IMR-90 (cell line): ENCODE results near the gene MRPS5. TPM values are rescaled to one million over a fixed set of nuclear protein-coding genes. Genes with fewer than 3 reads are reported as not detected.

Experiments used
- ATAC-seq: fragments of 200-7000 bp; cut with Tn5 transposase; 2 replicates; pipeline ENCODE4 v1.9.1; 2020; ENCODE audit warnings: low read depth, mild to moderate bottlenecking, moderate library complexity
- BruUV-seq: library from RNA; stranded (reverse); fragments of 400-500 nt; replicated peaks from 2 replicates; lab custom pipeline; 2021; lab: Mats Ljungman, UMichigan
- CTCF ChIA-PET: fragments of 300-600 bp; formaldehyde crosslinking; extraction: SDS; loops from one replicate; lab custom pipeline; 2021; ENCODE audit warnings: antibody characterized with exemption; lab: Yijun Ruan, JAX
- POLR2A ChIA-PET: fragments of 300-600 bp; sonication (Branson Sonifier 250); formaldehyde crosslinking; loops from one replicate; lab custom pipeline; 2022; ENCODE audit warnings: antibody characterized with exemption; ENCODE audit not compliant: unreplicated experiment; lab: Charles Lee
- DNase-seq: peaks from one replicate; pipeline ENCODE4 v3.0.0; 2013
- H2AFZ ChIP-seq: replicated peaks from 2 replicates; pipeline ENCODE3; 2013; ENCODE audit warnings: low read length, mild to moderate bottlenecking; ENCODE audit not compliant: poor library complexity
- H2AK5ac ChIP-seq: 2 replicates; pipeline ENCODE4 v1.6.1; 2013; ENCODE audit warnings: low read depth, low read length, inconsistent platforms
- H2AK9ac ChIP-seq: replicated peaks from 2 replicates; pipeline ENCODE3; 2013; ENCODE audit warnings: mild to moderate bottlenecking, low read depth, low read length, moderate library complexity; ENCODE audit not compliant: poor library complexity
- H2BK120ac ChIP-seq: 2 replicates; pipeline ENCODE4 v1.6.1; 2013; ENCODE audit warnings: low read depth, low read length, inconsistent platforms
- H2BK15ac ChIP-seq: 3 replicates; pipeline ENCODE4 v1.6.1; 2013; ENCODE audit warnings: low read depth, low read length, inconsistent platforms
- H2BK20ac ChIP-seq: 2 replicates; pipeline ENCODE4 v1.6.1; 2013; ENCODE audit warnings: low read depth, mild to moderate bottlenecking, inconsistent platforms, low read length, moderate library complexity
- H2BK5ac ChIP-seq: 2 replicates; pipeline ENCODE4 v1.6.1; 2013; ENCODE audit warnings: mild to moderate bottlenecking, low read depth, low read length, inconsistent platforms; ENCODE audit not compliant: poor library complexity, severe bottlenecking
- H3K14ac ChIP-seq: replicated peaks from 2 replicates; pipeline ENCODE4 v1.6.1; 2013; ENCODE audit warnings: low read depth, low read length, inconsistent platforms
- H3K18ac ChIP-seq: 2 replicates; pipeline ENCODE4 v1.6.1; 2013; ENCODE audit warnings: low read depth, low read length, control low read depth
- H3K23ac ChIP-seq: 2 replicates; pipeline ENCODE4 v1.6.1; 2013; ENCODE audit warnings: low read depth, low read length, inconsistent platforms
- H3K27ac ChIP-seq: 2 replicates; pipeline ENCODE4 v1.5.1; 2013; ENCODE audit warnings: mild to moderate bottlenecking, control low read depth, low read length; ENCODE audit not compliant: insufficient read depth
- H3K27me3 ChIP-seq: 2 replicates; pipeline ENCODE4 v1.6.1; 2013; ENCODE audit warnings: low read length; ENCODE audit not compliant: control insufficient read depth, insufficient read depth
- H3K36me3 ChIP-seq: 2 replicates; pipeline ENCODE4 v1.6.1; 2013; ENCODE audit warnings: low read length, mixed read lengths; ENCODE audit not compliant: control insufficient read depth, insufficient read depth
- H3K4ac ChIP-seq: 2 replicates; pipeline ENCODE4 v1.6.1; 2013; ENCODE audit warnings: low read depth, low read length, inconsistent platforms
- H3K4me1 ChIP-seq: 2 replicates; pipeline ENCODE4 v1.6.1; 2013; ENCODE audit warnings: low read length, mixed read lengths; ENCODE audit not compliant: control insufficient read depth, insufficient read depth
- H3K4me2 ChIP-seq: 2 replicates; pipeline ENCODE4 v1.6.1; 2013; ENCODE audit warnings: low read depth, mild to moderate bottlenecking, control low read depth, low read length, moderate library complexity
- H3K4me3 ChIP-seq: 2 replicates; pipeline ENCODE4 v1.5.1; 2013; ENCODE audit warnings: low read depth, mild to moderate bottlenecking, control low read depth, low read length, moderate library complexity; ENCODE audit not compliant: insufficient read depth
- H3K56ac ChIP-seq: 2 replicates; pipeline ENCODE4 v1.6.1; 2013; ENCODE audit warnings: low read length, inconsistent platforms; ENCODE audit not compliant: insufficient read depth; ENCODE audit errors: extremely low read depth
- H3K79me1 ChIP-seq, 2 experiments: 2 replicates each; pipeline ENCODE4 v1.6.1; 2013; ENCODE audit warnings: low read length in 2 of 2, inconsistent platforms in 1 of 2, low read depth in 1 of 2
- H3K9ac ChIP-seq: 2 replicates; pipeline ENCODE4 v1.6.1; 2013; ENCODE audit warnings: low read depth, low read length, control low read depth
- H3K9me1 ChIP-seq: 2 replicates; pipeline ENCODE4 v1.6.1; 2013; ENCODE audit warnings: low read length, inconsistent platforms; ENCODE audit not compliant: insufficient read depth
- H3K9me3 ChIP-seq: 2 replicates; pipeline ENCODE4 v1.6.1; 2013; ENCODE audit warnings: low read length; ENCODE audit not compliant: control insufficient read depth, insufficient read depth
- H4K20me1 ChIP-seq: 2 replicates; pipeline ENCODE4 v1.6.1; 2013; ENCODE audit warnings: low read length, inconsistent platforms; ENCODE audit not compliant: insufficient read depth
- H4K5ac ChIP-seq: 2 replicates; pipeline ENCODE4 v1.6.1; 2013; ENCODE audit warnings: mild to moderate bottlenecking, low read depth, low read length, control low read depth
- H4K8ac ChIP-seq, 2 experiments: 2 replicates each; pipeline ENCODE4 v1.6.1; 2013; ENCODE audit warnings: low read depth in 2 of 2, low read length in 2 of 2, control low read depth in 1 of 2, inconsistent platforms in 1 of 2
- H4K91ac ChIP-seq: 2 replicates; pipeline ENCODE4 v1.6.1; 2013; ENCODE audit warnings: low read depth, low read length, inconsistent platforms; ENCODE audit not compliant: insufficient read depth
- BHLHE40 ChIP-seq: fragments of 150-350 bp; IDR thresholded peaks from 2 replicates; pipeline ENCODE4 v1.6.1; 2016; ENCODE audit warnings: mild to moderate bottlenecking, low read depth, low read length
- CEBPB ChIP-seq: IDR thresholded peaks from 2 replicates; pipeline ENCODE4 v1.6.1; 2012; ENCODE audit warnings: low read depth, low read length, improper control_type of control experiment
- CTCF ChIP-seq: conservative IDR thresholded peaks from 2 replicates; pipeline ENCODE4 v1.5.1; 2012; ENCODE audit warnings: mild to moderate bottlenecking, low read depth, low read length, improper control_type of control experiment
- ELK1 ChIP-seq: fragments of 150-350 bp; IDR thresholded peaks from 2 replicates; pipeline ENCODE4 v1.6.1; 2016; ENCODE audit warnings: low read depth, mild to moderate bottlenecking, low read length, moderate library complexity, borderline replicate concordance
- FOS ChIP-seq: fragments of 150-350 bp; IDR thresholded peaks from 2 replicates; pipeline ENCODE4 v1.6.1; 2016; ENCODE audit warnings: low read depth, low read length
- MAFK ChIP-seq: IDR thresholded peaks from 2 replicates; pipeline ENCODE4 v1.6.1; 2012; ENCODE audit warnings: low read depth, low read length, improper control_type of control experiment
- MAZ ChIP-seq: IDR thresholded peaks from 2 replicates; pipeline ENCODE4 v1.6.1; 2012; ENCODE audit warnings: low read depth, mild to moderate bottlenecking, low read length, improper control_type of control experiment, moderate library complexity, borderline replicate concordance
- MXI1 ChIP-seq: IDR thresholded peaks from 2 replicates; pipeline ENCODE4 v1.6.1; 2012; ENCODE audit warnings: low read depth, mild to moderate bottlenecking, low read length, moderate library complexity, borderline replicate concordance
- NFE2L2 ChIP-seq: fragments of 150-350 bp; IDR thresholded peaks from 2 replicates; pipeline ENCODE4 v1.6.1; 2016; ENCODE audit warnings: low read depth, mild to moderate bottlenecking, low read length
- POLR2A ChIP-seq: IDR thresholded peaks from 2 replicates; pipeline ENCODE4 v1.6.1; 2012; ENCODE audit warnings: mild to moderate bottlenecking, low read depth, low read length
- RAD21 ChIP-seq: IDR thresholded peaks from 2 replicates; pipeline ENCODE4 v1.6.1; 2012; ENCODE audit warnings: low read length, improper control_type of control experiment
- RFX5 ChIP-seq: IDR thresholded peaks from 2 replicates; pipeline ENCODE4 v1.8.0; 2012; ENCODE audit warnings: low read depth, mild to moderate bottlenecking, low read length, moderate library complexity
- SMC3 ChIP-seq: fragments of 150-350 bp; IDR thresholded peaks from 2 replicates; pipeline ENCODE4 v1.6.1; 2016; ENCODE audit warnings: low read depth, mild to moderate bottlenecking, antibody characterized with exemption, low read length, moderate library complexity
- USF2 ChIP-seq: fragments of 150-350 bp; IDR thresholded peaks from 2 replicates; pipeline ENCODE4 v1.6.1; 2017; ENCODE audit warnings: mild to moderate bottlenecking, antibody characterized with exemption, low read length, low read depth
- WGBS, 2 experiments: methylation state at CpG; one replicate each; pipeline versions ENCODE4 v1.1.5 to v1.1.7; 2013; ENCODE audit warnings: missing lambda C conversion rate in 2 of 2; ENCODE audit not compliant: insufficient read length in 1 of 2; ENCODE audit errors: extremely low coverage in 2 of 2; 5-methylcytosine and 5-hydroxymethylcytosine counted together
- dilution Hi-C: fragments of 300-500 bp; cut with HindIII; formaldehyde crosslinking; loops from one replicate; pipeline ENCODE4 v1.14.3; 2018; ENCODE audit warnings: low sequenced_read_pairs; ENCODE audit not compliant: unreplicated experiment
- in situ Hi-C: fragments of 300-500 bp; cut with MboI; formaldehyde crosslinking; loops from 3 replicates; pipeline ENCODE4 v1.14.3; 2019; ENCODE audit warnings: low sequenced_read_pairs, inconsistent platforms, mixed read lengths
- intact Hi-C: fragments of 100-400 bp; cut with micrococcal nuclease; formaldehyde crosslinking; loops from 2 replicates; pipeline ENCODE4 v1.10.0; 2022
- polyA plus RNA-seq, 3 experiments: library from polyadenylated mRNA; depleted of rRNA; stranded (reverse); fragments of >200 nt; gene quantifications; 2 replicates each; pipeline ENCODE4 v1.2.3, GENCODE V29; 2012; ENCODE audit warnings: low replicate concordance in 1 of 3
- total RNA-seq: library from RNA; depleted of rRNA; stranded (reverse); fragments of >200 nt; gene quantifications from 2 replicates; pipeline ENCODE4 v1.2.3, GENCODE V29; 2012

MRPS5 gene
- total and polyA plus RNA-seq, 2 of the 4 experiments (the other 2 are of a cell fraction), result 27.6 to 44.1 TPM

- Histone ChIP-seq H3K4me3 (no peak overlapping the region), H2AK5ac (no peak overlapping the region), H3K9ac (no peak overlapping the region), H3K56ac (no peak overlapping the region), H4K20me1 (no peaks in the 10 kb centered on the region), H3K36me3 (no peaks in the 10 kb centered on the region), H4K91ac (no peak overlapping the region), H3K14ac (no peak overlapping the region), H3K4me1 (peaks cover 6% of the 10 kb centered on the region; the same call in 1 of the 2 replicates), H2AFZ (peak overlapping the region; percentile 41), H2AK9ac (peak overlapping the region; percentile 55), H3K27me3 (peaks cover 42% of the 10 kb centered on the region; the same call in 1 of the 2 replicates), H3K27ac (no peak overlapping the region), H3K4me2 (no peak overlapping the region), H2BK20ac (no peak overlapping the region), H3K23ac (no peak overlapping the region), H2BK15ac (no peak overlapping the region), H3K9me1 (no peaks in the 10 kb centered on the region), H3K4ac (no peak overlapping the region), H4K5ac (no peak overlapping the region), H2BK5ac (no peak overlapping the region), H3K18ac (no peak overlapping the region), H3K9me3 (no peaks in the 10 kb centered on the region), H2BK120ac (no peak overlapping the region), H3K79me1 (no peaks in the 10 kb centered on the region), H4K8ac (no peak overlapping the region)
- no TSS peak for BruUV-seq
- POLR2A ChIA-PET, result no interaction called here
- in situ Hi-C loops, result no loop called here
- WGBS, 2 experiments, result 77% methylated on average over 6 of the region's 15 CpGs; no CpG with 5 or more reads in 1 of the 2 experiments
- ATAC-seq (peak; percentile 55; the same call in 1 of the 2 replicates), DNase-seq (peak; percentile 13)
- CTCF ChIA-PET, result interaction anchor here (0.5 to 1.7 kb wide), 2 partner anchors 19 to 78 kb away, joined by 6 to 7 read pairs; no protein-coding TSS in a partner anchor
- intact Hi-C loops, result no loop called here
- dilution Hi-C loops, result no loop called here
- TF ChIP-seq ELK1, result no peak
- no peak for TF ChIP-seq SMC3
- no peak for TF ChIP-seq MAZ
- no peak for TF ChIP-seq BHLHE40
- no peak for TF ChIP-seq RAD21
- TF ChIP-seq MAFK, result no peak
- no peak for TF ChIP-seq CEBPB
- no peak for TF ChIP-seq POLR2A
- TF ChIP-seq NFE2L2, result no peak
- no peak for TF ChIP-seq RFX5
- TF ChIP-seq FOS, result no peak
- TF ChIP-seq USF2, result no peak
- TF ChIP-seq MXI1, result no peak
- no peak for TF ChIP-seq CTCF
Observed at GRCh38 chr2:95056461-95057459, 64.8 kb downstream of the MRPS5 start.
